Forelimb muscle (tissue), 1 donor: ENCODE results near the gene TSPAN4. TPM values are rescaled to one million over a fixed set of nuclear protein-coding genes. Genes with fewer than 3 reads are reported as not detected.
A peak's percentile ranks its signal among the peaks of the same experiment; 100 is the strongest.

Experiments
- DNase-seq: peaks from one replicate; pipeline ENCODE4 v3.0.0-alpha.2; 2013; ENCODE audit warnings: low read depth
- polyA plus RNA-seq: library from polyadenylated mRNA; unstranded; fragments of 120-200 nt; gene quantifications from one replicate; pipeline ENCODE4 v1.2.1, GENCODE V29; 2013; ENCODE audit not compliant: insufficient read length

TSPAN4 gene
- polyA plus RNA-seq, 1 donor, result 44.0 TPM

DNA sequence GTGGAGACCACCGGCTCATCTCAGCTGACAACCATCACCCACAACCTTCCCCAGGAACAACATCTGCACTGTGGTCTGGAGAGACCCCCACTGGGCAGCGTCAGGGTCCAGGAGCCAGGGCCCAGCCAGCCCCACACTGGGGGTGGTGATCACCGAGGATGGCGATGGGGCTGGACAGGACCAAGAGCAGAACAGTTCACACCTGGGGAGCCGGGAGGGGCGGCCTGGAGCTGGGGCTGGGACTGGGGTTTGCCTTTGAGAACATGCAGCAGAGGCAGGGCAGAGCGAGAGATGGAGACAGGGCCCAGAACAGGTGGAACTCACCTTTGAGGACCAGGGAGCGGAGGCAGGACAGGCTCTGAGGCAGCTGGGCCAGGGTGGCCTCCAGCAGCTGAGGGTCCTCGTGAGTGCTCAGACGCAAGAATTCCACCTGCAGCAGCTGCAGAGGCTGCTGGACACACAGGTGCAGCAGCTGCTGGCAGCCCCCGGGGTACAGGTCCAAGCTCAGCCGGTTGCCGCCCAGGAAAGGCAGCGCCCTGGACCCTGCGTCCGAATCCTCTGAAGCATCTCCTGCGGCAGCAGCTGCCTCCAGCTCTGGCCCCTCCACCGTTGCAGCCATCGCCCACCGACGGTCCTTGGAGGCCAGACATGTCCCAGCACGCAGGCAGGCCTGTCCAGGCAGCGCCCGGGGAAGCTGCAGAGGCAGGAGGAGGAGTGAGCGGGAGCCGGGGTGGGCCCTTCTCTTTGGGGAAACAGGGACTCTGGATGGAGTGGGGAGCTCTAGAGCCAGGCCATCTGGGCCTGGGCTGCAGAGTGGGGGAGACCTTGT is 38.7 kb upstream of the TSPAN4 start:
- DNase-seq, result no peak

DNA sequence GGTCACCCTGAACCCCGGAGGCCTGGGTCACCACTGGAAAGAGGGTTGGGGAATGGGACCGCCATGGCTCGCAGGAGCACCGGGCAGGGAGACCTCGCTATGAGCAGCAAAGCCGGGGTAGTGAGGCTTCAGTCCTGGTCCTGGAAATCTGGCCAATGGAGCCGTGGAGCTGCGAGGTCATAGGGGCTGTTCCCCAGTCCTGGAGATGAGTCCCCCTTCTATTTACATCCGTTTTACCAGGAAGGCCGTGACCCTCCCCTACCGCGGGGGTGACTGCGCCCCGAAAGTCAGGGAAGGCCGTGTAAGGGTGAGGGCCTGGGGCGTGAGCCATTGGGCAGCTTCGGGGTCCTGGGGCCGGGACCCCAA is 38.1 kb upstream of the TSPAN4 start:
- DNase-seq, result no peak

DNA sequence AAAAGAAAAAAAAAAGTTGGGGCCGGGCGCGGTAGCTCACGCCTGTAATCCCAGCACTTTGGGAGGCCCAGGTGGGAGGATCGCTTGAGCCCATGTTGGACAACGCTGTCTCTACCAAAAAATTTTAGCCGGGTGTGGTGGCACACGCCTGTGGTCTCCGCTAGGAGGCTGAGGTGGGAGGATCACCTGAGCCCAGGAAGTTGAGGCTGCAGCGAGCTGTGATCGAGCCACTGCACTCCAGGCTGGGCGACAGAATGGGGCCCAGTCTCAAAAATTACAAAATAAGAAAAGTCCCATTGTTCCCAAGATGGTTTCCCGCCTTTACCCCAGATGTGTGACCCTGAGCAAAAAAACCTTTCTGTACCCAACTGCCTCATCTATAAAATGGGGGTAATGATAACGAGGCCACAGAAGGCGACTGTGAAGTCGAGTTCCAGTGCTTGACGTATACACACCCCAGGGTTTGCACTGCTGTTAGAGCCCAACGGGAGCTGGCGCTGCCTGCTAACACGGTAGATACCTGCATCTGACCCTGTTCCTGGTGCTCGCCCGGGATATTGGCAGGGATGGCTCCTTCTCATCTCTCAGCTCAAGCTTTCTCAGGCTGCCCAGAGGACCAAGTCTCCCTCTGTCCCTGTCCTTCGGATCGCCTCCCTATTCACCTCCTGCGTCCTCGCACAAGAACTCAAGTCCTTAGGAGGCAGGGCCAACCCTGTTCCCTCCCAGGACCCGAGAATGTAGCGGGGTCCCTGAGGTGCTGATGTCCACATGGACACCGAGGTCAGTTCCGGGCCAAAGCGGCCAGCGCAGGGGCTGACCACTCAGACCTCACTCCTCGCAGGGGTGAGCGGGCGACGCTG is 34.0 kb upstream of the TSPAN4 start:
- DNase-seq, result no peak

DNA sequence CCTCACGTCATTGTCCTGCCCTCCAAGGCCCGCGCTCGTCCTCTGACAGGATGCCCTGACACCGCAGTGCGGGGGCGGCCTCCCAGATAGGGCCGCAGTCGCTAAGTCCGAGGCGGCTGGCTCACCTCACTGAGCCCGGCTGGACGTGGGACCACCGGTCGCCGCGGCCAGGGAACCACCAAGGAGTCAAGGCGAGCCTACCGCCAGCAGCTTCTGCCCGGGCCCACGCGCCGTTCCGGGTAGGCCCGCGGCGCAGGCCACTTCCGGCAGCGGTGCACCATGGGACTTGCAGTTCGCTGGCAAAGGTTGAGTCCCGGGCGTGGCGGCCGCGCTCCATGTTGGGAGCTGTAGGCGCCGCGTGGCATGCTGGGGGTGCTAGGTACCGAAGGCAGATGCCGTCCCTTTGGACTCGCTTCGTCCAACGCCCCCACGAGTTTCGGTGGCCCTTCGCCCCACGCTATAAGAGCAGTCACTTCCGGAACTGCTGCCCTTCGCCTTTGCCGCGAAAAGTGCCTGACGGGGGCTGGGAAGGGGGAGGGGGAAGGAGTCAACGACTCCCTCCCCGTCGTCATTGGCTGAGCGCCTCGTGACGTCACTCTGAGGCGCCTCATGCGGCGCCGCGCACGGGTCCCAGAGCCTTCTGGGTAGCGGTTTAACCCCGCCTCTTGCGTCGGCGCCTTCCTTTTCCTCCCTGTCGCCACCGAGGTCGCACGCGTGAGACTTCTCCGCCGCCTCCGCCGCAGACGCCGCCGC is 33.2 kb upstream of the TSPAN4 start, which contains the start of gene RPLP2:
RPLP2 (plus strand) TSS at position 681 of the 753 bp plus-strand sequence. CDS start 268 bp downstream, outside the sequence.
- peak; percentile 96 for DNase-seq

DNA sequence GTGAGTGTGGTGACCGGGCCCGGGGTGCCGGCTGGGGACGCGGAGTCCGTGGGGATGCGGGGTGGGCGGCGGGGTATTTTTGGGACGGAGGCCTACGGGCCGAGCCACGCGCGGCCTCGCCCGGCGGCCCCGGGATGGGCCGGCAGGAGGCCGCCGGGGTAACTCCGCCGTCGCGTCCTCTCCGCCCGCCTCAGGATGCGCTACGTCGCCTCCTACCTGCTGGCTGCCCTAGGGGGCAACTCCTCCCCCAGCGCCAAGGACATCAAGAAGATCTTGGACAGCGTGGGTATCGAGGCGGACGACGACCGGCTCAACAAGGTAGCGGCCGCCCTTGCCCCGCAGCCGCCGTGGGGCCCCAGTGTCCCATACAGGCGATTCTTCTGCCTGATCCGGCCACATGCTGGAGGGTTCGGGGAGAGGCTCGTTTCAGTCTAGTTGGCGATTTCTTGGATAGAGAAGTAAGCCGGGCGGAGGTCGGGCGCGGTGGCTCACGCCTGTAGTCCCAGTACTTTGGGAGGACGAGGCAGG is 32.5 kb upstream of the TSPAN4 start:
- DNase-seq, result no peak

DNA sequence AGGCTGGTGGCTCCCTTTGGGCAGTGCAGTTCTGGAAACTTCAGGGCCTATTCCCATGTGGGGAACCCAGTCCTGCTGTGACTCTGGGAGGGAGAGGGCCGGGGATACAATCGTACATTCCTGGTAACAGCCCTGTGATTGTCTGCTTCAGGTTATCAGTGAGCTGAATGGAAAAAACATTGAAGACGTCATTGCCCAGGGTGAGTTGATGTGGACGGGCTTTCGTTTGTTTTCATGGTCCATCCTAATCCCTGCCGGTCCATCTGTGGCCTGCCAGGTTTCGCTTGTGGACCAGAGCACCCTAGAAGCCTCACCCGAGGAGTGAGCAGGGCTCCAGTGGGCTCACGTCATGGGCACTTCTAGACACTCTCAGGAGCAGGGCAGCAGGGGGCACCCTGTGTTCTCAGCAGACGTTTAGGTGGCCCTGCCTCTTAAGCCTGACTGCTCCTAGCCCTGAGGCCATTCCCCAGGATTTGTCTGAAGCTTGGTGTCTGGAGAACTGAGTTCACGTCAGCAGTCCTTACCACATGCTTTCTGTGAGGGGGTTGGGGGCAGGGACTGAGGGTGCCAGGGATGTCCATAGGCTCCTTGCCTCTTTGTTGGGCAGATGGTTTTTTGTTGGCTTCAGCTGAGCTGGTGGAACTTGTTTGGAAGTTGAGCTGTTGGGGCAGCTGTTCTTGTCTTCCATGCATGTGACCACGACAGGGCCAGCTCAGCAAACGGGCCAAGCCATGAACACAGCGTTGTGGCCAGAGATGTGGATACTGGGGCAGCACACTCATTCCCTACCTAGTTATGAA is 31.0 kb upstream of the TSPAN4 start:
- DNase-seq, result no peak

DNA sequence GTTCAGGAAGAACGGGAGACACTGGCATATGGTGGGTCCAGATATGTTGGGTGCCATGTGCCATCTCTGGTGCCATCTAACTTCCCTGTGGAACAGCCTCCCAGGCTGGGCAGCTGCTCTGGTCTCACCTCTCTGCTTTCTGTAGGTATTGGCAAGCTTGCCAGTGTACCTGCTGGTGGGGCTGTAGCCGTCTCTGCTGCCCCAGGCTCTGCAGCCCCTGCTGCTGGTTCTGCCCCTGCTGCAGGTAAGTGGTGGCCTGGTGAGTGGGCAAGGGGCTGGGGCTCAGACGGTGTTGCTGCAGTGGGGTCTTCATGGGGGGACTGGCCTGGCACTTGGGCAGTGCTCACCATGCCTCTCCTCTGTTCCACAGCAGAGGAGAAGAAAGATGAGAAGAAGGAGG is 30.3 kb upstream of the TSPAN4 start:
- no peak for DNase-seq

DNA sequence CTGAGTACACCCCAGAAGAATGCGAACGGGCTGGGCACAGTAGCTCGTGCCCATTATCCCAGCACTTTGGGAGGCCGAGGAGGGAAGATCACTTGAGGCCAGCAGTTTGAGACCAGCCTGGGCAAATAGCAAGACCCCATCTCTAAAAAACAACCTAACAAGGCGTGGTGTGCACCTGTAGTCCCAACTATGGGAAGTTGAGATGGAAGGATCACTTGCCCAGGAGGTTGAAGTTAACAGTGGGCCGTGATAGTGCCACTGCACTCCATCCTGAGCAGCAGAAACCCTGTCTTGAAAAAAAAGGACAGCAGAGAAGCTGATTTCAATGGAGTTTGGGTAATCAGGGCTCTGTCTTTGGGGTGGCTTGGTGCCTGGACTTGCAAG is 29.6 kb upstream of the TSPAN4 start:
- DNase-seq, result no peak

DNA sequence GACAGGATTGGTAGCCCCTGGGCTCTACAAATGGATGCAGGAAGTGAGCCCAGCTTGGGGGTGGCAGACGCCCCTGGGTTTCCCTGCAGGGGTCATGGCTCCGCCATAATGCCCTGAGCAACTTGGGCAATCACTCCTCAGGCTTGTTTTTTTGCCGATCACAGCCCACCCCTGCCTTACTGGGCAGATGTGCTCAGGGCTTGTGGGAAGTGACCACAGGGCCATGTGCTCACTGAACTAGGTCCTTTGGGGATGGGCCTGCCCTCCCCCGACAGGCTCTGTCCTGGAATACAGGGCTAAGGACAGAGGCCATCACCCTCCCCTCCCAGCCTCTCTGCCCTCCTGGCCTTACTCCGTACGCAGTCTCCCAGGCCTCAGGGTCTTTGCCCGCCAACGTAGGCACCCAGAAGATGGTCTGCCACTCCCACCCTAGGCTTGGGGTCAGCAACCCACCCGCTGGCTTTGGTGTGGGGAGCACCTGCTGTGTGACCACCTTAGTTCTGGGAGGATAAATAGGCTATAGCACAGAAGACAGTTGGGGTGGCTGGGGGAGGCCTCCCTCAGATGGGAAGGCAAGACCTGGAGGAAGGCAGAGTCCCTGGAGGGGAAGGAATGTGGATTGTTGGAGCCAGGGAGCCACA is 29.1 kb upstream of the TSPAN4 start:
- no peak for DNase-seq

DNA sequence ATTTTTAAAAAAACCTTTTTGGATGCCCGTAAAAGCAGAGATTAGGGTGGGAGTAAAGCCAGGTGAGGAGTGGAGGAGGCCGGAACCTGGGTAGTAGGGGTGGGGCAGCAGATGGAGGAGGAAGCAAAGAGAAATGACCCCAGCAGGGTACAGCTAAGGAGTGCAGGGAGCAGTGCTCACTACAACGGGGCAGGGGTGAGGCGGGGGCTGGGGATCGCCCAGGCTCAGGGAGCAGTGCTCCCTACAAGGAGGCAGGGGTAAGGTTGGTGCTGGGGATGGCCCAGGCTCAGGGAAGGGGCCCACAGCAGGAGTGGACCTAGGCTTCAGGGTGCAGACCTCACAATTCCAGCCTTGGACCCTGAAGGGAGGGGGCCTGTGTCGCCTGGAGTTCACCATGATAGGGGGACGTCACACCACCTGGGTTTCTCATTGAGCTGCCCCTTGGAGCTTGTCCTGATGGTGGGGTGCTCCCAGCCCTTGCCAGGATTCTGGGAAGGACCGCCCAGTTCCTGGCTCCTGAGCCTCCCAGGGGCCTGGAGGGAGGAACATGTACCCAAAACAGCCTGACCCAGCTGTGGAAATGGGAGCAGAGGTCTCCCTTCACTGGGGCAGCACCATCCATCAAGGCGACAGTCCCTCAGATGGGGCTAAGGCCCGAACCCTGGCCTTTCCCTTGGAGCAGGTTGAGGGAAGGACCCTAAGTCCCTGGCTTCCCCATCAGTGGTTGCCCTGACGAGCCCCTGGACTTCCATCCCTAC is 26.8 kb upstream of the TSPAN4 start:
- DNase-seq, result no peak

DNA sequence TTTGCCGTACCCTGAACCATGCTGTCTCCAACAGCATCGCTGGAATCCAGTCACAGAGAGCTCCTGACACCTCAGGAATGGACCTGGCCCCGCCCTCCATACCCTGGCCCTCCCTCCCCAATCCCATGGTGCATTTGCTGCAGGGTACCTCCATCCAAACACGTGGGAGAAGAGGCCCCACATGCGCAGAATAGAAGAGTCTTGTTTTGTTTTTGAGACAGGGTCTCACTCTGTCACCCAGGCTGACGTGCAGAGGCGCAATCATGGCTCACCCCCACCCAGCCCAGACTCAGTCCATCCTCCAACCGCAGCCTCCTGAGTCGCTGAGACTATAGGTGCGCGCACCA is 26.2 kb upstream of the TSPAN4 start:
- DNase-seq, result no peak

DNA sequence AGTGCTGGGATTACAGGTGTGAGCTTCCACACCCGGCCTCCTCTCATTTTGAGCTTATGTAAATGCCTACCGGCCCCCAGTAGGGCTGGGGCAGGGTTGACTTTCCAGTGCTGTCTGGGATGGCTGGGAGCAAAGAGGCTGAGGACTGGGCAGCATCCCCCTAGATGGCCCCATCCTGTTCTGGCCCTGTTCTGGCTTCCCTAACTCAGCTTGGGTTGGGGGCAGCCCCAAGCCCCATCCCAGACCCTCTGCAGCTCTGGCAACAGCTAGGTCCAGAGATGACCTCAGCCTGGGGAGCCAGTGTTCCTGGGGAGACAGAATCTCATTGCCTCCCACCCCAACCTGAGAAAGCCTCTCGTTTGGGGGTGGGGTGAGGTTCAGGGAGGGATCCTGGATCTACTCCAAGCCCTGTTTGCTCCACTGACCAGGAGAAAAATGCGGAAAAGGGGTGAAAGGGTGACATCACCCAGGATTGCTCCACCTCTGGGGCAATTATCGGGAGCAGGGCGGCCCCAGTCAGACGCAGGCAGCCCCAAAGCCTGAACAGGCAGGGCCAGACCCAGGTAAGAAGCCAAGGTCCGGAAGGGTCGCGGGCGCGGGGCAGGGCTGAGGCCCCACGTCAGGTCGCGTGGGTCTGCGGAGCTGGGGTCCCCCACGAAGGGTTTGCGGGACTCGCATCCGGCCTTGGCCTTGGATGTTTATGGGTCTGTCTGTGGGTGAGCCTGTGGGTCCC is 24.1 kb upstream of the TSPAN4 start, which contains the start of gene PNPLA2:
PNPLA2 (plus strand) TSS at position 519 of the 733 bp plus-strand sequence. CDS start 805 bp downstream, outside the sequence.
- DNase-seq, result no peak

DNA sequence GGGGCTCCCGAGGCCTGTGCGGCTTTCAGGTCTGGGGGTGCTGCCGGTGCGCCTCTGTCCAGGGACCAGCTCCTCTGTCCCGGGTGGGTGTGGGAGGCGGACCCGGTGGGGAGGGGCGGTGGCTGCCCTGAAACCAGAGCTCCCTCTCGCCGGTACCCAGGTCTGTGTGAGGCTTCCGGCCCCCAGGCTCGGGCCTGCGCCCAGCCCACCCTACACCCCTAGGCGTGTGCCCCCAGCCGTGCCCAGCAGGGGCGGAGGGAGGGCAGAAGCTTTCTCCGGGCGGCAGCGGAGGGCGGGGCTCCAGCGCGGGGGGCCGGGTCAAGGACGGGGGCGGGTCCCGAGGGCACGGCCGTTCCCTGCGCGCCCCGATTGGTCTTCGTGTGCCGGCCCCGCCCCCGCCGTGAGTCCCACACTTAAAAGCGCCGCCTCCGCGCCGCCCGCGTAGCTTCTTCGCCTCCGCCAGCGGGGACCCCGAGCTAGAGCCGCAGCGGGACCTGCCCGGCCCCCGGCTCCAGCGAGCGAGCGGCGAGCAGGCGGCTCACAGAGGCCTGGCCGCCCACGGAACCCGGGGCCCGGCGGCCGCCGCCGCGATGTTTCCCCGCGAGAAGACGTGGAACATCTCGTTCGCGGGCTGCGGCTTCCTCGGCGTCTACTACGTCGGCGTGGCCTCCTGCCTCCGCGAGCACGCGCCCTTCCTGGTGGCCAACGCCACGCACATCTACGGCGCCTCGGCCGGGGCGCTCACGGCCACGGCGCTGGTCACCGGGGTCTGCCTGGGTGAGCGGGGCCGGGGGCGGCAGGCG is 23.3 kb upstream of the TSPAN4 start:
- DNase-seq, result no peak

DNA sequence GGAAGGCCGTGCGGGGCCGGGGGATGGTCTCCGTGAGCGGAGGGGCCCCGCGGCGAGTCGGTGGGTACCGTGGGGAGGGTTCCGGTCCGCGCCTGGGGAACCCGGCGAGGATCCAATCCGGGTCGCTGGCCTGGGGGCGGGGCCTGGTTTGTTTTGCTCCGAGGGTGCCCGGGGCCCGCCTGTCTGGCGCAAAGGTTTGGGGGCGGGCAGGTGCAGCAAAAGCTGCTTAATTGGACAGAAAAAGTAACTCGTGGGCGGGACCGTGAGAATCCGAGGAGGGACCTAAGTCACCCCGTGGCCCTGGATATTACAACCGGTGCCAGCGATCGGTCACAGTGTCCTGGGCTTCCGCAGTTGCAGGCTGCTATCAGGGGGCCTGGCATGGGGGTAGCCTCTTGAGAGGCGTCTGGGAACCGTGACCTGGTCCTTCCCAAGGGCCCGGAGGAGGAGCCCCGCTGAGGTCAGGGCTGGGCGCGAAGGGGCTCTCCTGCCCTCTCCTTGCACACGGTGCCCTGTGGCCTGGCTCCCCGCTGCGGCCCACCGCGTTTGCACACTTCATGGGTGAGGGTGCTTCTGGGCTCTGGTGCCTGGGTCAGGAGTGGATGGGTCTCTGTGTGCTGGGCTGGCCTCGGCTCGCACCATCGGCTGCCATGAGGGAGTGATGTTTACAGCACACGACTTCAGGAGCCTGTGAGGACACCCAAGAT is 22.6 kb upstream of the TSPAN4 start:
- no peak for DNase-seq

DNA sequence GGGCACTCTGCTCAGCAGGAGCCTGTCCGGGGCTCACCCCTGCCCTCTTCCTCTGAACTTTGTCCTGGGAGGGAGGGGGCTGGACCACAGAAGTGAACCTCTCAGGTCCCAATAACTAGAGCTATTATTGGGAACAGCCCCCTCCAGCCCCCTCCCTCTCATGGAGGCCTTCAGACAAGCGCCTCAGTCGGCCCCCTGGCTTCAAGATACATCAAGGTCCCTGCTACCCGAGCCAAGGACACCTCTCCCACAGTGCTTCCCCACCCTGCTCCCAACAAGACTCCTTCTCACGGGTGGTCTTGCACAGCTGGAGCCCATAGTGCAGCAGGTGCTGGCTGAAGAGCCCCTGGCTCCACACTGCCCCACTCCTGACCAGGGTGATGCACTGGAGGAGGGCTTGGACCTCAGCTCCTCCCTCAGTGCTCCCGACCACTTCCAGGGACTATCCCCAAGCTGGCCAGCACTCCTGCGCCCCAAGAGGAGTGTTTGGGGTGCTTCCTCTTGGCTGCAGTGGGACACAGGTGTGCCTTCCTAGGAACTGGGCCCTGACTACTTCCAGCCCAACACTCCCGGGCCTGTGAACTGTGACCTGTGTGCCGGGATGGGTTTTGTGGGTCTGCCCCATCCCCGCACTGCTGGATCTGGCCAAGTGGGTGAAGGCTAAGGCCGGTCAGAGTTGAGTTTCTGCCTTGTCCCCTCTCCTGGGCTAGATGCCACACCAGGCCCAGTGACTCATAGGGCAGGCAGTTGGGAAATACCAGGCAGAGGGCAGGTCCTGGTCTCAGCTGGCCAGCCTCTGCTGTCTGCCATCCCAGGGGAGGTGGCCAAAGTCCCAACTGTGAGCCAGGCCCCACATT is 21.8 kb upstream of the TSPAN4 start:
- DNase-seq, result no peak

DNA sequence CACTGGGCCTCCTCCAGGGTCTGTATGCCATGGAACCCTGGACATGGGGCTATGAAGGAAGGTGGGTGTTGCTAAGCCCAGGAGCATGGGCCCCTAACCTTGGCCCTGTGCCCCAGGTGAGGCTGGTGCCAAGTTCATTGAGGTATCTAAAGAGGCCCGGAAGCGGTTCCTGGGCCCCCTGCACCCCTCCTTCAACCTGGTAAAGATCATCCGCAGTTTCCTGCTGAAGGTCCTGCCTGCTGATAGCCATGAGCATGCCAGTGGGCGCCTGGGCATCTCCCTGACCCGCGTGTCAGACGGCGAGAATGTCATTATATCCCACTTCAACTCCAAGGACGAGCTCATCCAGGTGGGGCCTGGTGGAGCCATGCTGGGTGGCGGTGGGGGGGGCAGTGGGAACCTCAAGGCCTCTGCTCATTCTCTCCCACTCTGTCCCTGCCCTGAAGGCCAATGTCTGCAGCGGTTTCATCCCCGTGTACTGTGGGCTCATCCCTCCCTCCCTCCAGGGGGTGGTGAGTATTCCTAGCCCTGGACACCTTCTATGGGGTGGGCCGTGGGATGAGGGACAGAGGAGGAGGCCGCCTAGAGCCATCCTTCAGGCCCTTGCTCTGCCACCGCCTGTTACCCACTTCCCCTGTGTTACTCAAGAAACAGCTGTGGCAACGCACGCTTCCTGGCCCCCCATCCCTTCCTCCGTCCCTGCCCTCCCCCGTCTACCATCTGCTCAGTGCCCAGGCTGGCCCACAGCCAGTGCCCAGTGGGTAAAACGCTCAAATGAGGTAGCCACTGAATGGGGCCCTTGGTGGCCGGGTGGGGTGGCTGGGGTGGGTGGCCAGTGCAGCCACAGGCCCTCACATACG is 20.9 kb upstream of the TSPAN4 start:
- DNase-seq, result no peak
